ENCODE data around the gene STK40.

The STK40 gene

GRCh38 chr1:36367066-36367465, 18.7 kb downstream of the STK40 start:
- H3K4me3 ChIP-seq (ENCODE audit: control insufficient read depth, low read depth, low read length): no peak overlapping the region
- no peak for DNase-seq (ENCODE audit: low read depth)
- TF ChIP-seq CTCF (IDR thresholded peaks at IDR 0.05; ENCODE audit: control insufficient read depth, insufficient read depth, low read depth, low read length, missing control alignments): no peak

- no peak for DNase-seq (ENCODE audit: low read depth)
- no peak overlapping the region for H3K4me3 ChIP-seq (ENCODE audit: control insufficient read depth, low read depth, low read length)
- no peak for TF ChIP-seq CTCF (IDR thresholded peaks at IDR 0.05; ENCODE audit: control insufficient read depth, insufficient read depth, low read depth, low read length, missing control alignments)
Observed at GRCh38 chr1:36366091-36366661, 19.5 kb downstream of the STK40 start.

- H3K4me3 ChIP-seq (ENCODE audit: control insufficient read depth, low read depth, low read length): no peak overlapping the region
- DNase-seq (ENCODE audit: low read depth): no peak
- TF ChIP-seq CTCF (IDR thresholded peaks at IDR 0.05; ENCODE audit: control insufficient read depth, insufficient read depth, low read depth, low read length, missing control alignments): no peak
Observed at GRCh38 chr1:36365381-36365780, 20.3 kb downstream of the STK40 start.

- no peak for DNase-seq (ENCODE audit: low read depth)
- no peak overlapping the region for H3K4me3 ChIP-seq (ENCODE audit: control insufficient read depth, low read depth, low read length)
- no peak for TF ChIP-seq CTCF (IDR thresholded peaks at IDR 0.05; ENCODE audit: control insufficient read depth, insufficient read depth, low read depth, low read length, missing control alignments)
Observed at GRCh38 chr1:36359911-36360550, 25.7 kb downstream of the STK40 start.

GRCh38 chr1:36359383-36359782, 26.3 kb downstream of the STK40 start:
- DNase-seq (ENCODE audit: low read depth): no peak
- TF ChIP-seq CTCF (IDR thresholded peaks at IDR 0.05; ENCODE audit: control insufficient read depth, insufficient read depth, low read depth, low read length, missing control alignments): no peak
- no peak overlapping the region for H3K4me3 ChIP-seq (ENCODE audit: control insufficient read depth, low read depth, low read length)

- no peak for TF ChIP-seq CTCF (IDR thresholded peaks at IDR 0.05; ENCODE audit: control insufficient read depth, insufficient read depth, low read depth, low read length, missing control alignments)
- H3K4me3 ChIP-seq (ENCODE audit: control insufficient read depth, low read depth, low read length): no peak overlapping the region
- no peak for DNase-seq (ENCODE audit: low read depth)
Observed at GRCh38 chr1:36358514-36359084, 27.1 kb downstream of the STK40 start.
